Thyroid gland (tissue), 4 donors: ENCODE data around the gene RASGRF2. TPM values are rescaled to one million over a fixed set of nuclear protein-coding genes. Genes with fewer than 3 reads are reported as not detected.

Source experiments
- DNase-seq, 2 donors: peaks; one replicate each; pipeline ENCODE4 v3.0.0-alpha.2; 2019
- H3K27ac ChIP-seq, 3 donors: fragments of 200-600 bp; sonication (generic); 1 replicate in 2 of 3; 2 replicates in 1 of 3; pipeline ENCODE4 v1.5.1; 2016 to 2019; ENCODE audit warnings: mild to moderate bottlenecking in 1 of 3, moderate library complexity in 1 of 3
- H3K27me3 ChIP-seq: fragments of 200-600 bp; sonication (generic); one replicate; pipeline ENCODE4 v1.5.1; 2019
- H3K36me3 ChIP-seq, 2 donors: fragments of 200-600 bp; sonication (generic); one replicate each; pipeline ENCODE4 v1.5.1; 2016 to 2019
- H3K4me1 ChIP-seq, 2 donors: fragments of 200-600 bp; sonication (generic); one replicate each; pipeline ENCODE4 v1.5.1; 2017 to 2019
- H3K4me3 ChIP-seq, 3 donors: fragments of 200-600 bp; sonication (generic); replicated peaks in 1 of 3; 1 replicate in 2 of 3; 2 replicates in 1 of 3; pipeline ENCODE4 v1.5.1; 2016; ENCODE audit warnings: mild to moderate bottlenecking in 1 of 3
- H3K9me3 ChIP-seq: fragments of 200-600 bp; sonication (generic); one replicate; pipeline ENCODE4 v1.5.1; 2017
- POLR2A ChIP-seq, 2 donors: fragments of 450-650 bp; IDR thresholded peaks; one replicate each; pipeline ENCODE4 v1.6.1; 2017; ENCODE audit warnings: antibody characterized with exemption in 2 of 2, mild to moderate bottlenecking in 2 of 2, moderate library complexity in 1 of 2
- WGBS, 2 donors: methylation state at CpG; one replicate each; pipeline ENCODE4 v1.1.5; 2017; 5-methylcytosine and 5-hydroxymethylcytosine counted together
- intact Hi-C: fragments of 100-400 bp; cut with DNase I; formaldehyde crosslinking; loops from one replicate; pipeline ENCODE4 v1.15.1; 2023
- total RNA-seq, 4 donors: library from RNA; depleted of rRNA; stranded (reverse); fragments of >200 nt; gene quantifications; one replicate each; pipeline ENCODE4 v1.2.3, GENCODE V29; 2016
- TF ChIP-seq, protein P1 (sequence below), 6 experiments: fragments of 200-600 bp in 3 of 6; fragments of 450-650 bp in 3 of 6; sonication (generic) in 3 of 6; IDR thresholded peaks; one replicate each; pipeline ENCODE4 v1.5.1; 2016 to 2019; ENCODE audit warnings: antibody characterized with exemption in 6 of 6, mild to moderate bottlenecking in 2 of 6, inconsistent platforms in 1 of 6, moderate library complexity in 1 of 6

The RASGRF2 gene
- total RNA-seq, 4 donors from 2014 or later = 9.2 to 18.8 (median 14.8) TPM

DNA sequence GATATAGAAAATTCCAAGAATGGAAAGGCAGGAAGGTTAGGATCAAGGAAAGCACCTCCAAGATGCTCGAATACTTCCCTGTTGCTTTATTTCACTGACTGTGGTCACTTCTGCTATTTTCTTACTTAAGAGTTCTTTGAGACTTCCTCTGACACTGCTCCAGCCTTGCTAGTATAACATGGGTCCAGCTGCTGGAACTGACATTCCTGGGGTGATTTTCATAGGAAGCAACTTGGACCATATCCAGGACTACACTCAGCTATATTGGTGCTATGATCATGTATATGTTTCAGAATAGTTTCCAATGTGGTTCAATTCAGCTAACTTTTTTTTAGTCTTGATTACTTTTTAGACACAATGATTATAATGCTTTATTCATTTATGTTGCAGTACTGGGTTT is 191.4 kb downstream of the RASGRF2 start:
- no peaks in the 10 kb centered on the region for H3K27me3 ChIP-seq
- intact Hi-C loops = no loop called here
- no peak overlapping the region for H3K27ac ChIP-seq
- TF ChIP-seq, protein P1, sequence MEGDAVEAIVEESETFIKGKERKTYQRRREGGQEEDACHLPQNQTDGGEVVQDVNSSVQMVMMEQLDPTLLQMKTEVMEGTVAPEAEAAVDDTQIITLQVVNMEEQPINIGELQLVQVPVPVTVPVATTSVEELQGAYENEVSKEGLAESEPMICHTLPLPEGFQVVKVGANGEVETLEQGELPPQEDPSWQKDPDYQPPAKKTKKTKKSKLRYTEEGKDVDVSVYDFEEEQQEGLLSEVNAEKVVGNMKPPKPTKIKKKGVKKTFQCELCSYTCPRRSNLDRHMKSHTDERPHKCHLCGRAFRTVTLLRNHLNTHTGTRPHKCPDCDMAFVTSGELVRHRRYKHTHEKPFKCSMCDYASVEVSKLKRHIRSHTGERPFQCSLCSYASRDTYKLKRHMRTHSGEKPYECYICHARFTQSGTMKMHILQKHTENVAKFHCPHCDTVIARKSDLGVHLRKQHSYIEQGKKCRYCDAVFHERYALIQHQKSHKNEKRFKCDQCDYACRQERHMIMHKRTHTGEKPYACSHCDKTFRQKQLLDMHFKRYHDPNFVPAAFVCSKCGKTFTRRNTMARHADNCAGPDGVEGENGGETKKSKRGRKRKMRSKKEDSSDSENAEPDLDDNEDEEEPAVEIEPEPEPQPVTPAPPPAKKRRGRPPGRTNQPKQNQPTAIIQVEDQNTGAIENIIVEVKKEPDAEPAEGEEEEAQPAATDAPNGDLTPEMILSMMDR (IDR thresholded peaks at IDR 0.05) = no peak
- TF ChIP-seq POLR2A (IDR thresholded peaks at IDR 0.05) = no peak
- no peaks in the 10 kb centered on the region for H3K4me1 ChIP-seq
- H3K4me3 ChIP-seq = no peak overlapping the region
- WGBS, 2 donors = 36 to 40% methylated on average over 1 of the region's 1 CpG
- H3K36me3 ChIP-seq = no peaks in the 10 kb centered on the region
- no peaks in the 10 kb centered on the region for H3K9me3 ChIP-seq
- DNase-seq = no peak

DNA sequence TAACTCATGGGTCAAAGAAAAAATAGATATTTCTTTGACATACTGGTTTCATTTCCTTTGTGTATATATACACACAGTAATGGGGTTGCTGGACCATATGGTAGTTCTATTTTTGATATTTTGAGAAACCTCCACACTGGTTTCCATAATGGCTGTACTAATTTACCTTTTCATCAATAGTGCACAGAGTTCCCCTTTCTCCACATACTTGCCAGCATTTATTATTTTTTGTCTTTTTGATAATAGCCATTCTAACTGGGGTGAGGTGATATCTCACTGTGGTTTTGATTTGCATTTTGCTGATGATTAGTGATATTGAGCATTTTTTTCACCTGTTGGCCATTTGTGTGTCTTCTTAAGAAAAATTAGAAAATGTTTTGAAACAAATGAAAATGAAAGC is 194.6 kb downstream of the RASGRF2 start:
- TF ChIP-seq, protein P1 (IDR thresholded peaks at IDR 0.05) = no peak
- TF ChIP-seq POLR2A (IDR thresholded peaks at IDR 0.05) = no peak
- H3K4me1 ChIP-seq = no peaks in the 10 kb centered on the region
- H3K27me3 ChIP-seq = no peaks in the 10 kb centered on the region
- no peaks in the 10 kb centered on the region for H3K9me3 ChIP-seq
- no peak overlapping the region for H3K27ac ChIP-seq
- H3K36me3 ChIP-seq = no peaks in the 10 kb centered on the region
- intact Hi-C loops = no loop called here
- no peak for DNase-seq
- no peak overlapping the region for H3K4me3 ChIP-seq

DNA sequence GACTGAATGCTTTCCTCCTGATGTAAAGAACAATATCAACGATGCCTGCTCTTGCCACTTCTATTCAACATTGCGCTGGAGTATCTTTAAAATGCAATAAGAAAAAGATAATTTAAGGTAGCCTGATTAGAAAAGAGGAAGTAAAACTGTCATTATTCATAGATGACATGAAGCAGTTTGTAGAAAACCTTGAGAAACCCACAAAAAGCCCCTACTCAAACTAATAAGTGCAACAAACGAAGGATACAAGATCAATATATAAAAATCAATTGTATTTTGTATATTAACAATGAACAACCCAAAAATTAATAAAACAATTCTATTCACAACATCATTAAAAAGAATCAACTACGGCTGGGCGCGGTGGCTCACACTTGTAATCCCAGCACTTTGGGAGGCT is 196.6 kb downstream of the RASGRF2 start:
- Histone ChIP-seq H3K4me3 (no peak overlapping the region), H3K27me3 (no peaks in the 10 kb centered on the region), H3K27ac (no peak overlapping the region), H3K36me3 (no peaks in the 10 kb centered on the region), H3K9me3 (no peaks in the 10 kb centered on the region), H3K4me1 (no peaks in the 10 kb centered on the region)
- DNase-seq = no peak
- intact Hi-C loops = no loop called here
- 95 to 96% methylated on average over 6 of the region's 6 CpGs for WGBS, 2 donors
- TF ChIP-seq POLR2A (IDR thresholded peaks at IDR 0.05) = no peak
- TF ChIP-seq, protein P1 (IDR thresholded peaks at IDR 0.05) = no peak

DNA sequence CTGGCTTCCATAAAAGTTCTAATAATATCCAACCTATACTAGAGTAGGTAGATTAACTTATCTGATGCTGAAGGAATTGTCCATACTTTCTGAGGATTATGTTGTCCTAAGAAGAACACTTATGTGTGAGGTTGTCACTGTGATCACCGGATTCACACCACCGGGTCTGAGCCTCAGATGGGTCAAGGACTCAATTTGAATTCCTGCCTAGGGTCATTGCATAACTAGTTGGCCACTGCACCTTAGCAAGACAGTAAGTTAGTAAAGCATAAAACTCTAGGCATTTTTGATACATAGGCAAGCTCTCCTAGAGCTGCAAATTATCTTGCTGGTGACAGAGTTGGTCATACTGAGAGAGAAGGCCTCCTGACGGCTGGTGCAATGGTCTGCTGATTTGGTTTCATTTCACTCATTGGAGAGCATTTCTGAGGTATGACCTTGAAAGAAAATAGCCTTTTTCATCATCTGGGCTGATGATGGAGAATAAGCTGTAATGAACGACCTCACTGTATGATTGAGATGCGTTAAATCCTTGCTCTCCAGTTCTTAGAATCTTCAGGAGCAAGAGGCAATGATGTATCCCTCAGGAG is 200.9 kb downstream of the RASGRF2 start:
- Histone ChIP-seq H3K36me3 (no peaks in the 10 kb centered on the region), H3K9me3 (no peaks in the 10 kb centered on the region), H3K4me3 (no peak overlapping the region), H3K27me3 (no peaks in the 10 kb centered on the region), H3K4me1 (no peaks in the 10 kb centered on the region), H3K27ac (no peak overlapping the region)
- peak in 1 of 2 donors; percentile 19 for DNase-seq
- 70 to 74% methylated on average over 5 of the region's 5 CpGs for WGBS, 2 donors
- intact Hi-C loops = no loop called here
- TF ChIP-seq, protein P1 (IDR thresholded peaks at IDR 0.05) = no peak
- TF ChIP-seq POLR2A (IDR thresholded peaks at IDR 0.05) = no peak

DNA sequence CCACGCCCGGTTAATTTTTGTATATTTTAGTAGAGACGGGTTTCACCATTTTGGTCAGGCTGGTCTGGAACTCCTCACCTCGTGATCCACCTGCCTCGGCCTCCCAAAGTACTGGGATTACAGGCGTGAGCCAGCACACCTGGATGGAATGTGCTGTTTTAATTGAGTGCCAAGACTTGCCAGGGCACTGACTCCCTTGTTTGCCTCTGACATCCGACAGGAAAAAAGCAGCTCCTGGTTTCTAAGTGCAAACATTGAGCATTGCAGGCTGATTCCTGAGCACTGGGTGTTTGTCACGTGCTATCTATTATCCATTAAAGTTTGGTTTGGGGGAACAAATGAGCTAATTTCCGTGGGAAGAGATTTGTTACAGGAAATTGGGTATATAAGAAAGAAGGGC is 202.3 kb downstream of the RASGRF2 start:
- H3K4me3 ChIP-seq = no peak overlapping the region
- intact Hi-C loops = no loop called here
- no peak overlapping the region for H3K27ac ChIP-seq
- no peaks in the 10 kb centered on the region for H3K36me3 ChIP-seq
- no peaks in the 10 kb centered on the region for H3K4me1 ChIP-seq
- WGBS, 2 donors = 84 to 88% methylated on average over 9 of the region's 9 CpGs
- no peaks in the 10 kb centered on the region for H3K27me3 ChIP-seq
- DNase-seq = no peak
- TF ChIP-seq, protein P1 (IDR thresholded peaks at IDR 0.05) = no peak
- TF ChIP-seq POLR2A (IDR thresholded peaks at IDR 0.05) = no peak
- H3K9me3 ChIP-seq = no peaks in the 10 kb centered on the region
